Sigmoid colon (tissue), 7 donors: ENCODE results near the gene PFDN1. TPM values are rescaled to one million over a fixed set of nuclear protein-coding genes. Genes with fewer than 3 reads are reported as not detected.

Experiments used
- DNase-seq: peaks from one replicate; pipeline ENCODE4 v3.0.0-alpha.2; 2019
- H3K27ac ChIP-seq, 4 donors: fragments of 200-600 bp; sonication (generic); one replicate each; pipeline ENCODE4 v1.5.1; 2016 to 2019; ENCODE audit warnings: mild to moderate bottlenecking in 1 of 4
- H3K27me3 ChIP-seq, 3 donors: fragments of 200-600 bp; sonication (generic); one replicate each; pipeline ENCODE4 v1.5.1; 2019; ENCODE audit warnings: mild to moderate bottlenecking in 1 of 3
- H3K36me3 ChIP-seq, 4 donors: fragments of 200-600 bp; sonication (generic); one replicate each; pipeline ENCODE4 v1.5.1; 2016 to 2019
- H3K4me1 ChIP-seq, 4 donors: fragments of 200-600 bp; sonication (generic); one replicate each; pipeline ENCODE4 v1.5.1; 2017 to 2019
- H3K4me3 ChIP-seq, 4 donors: fragments of 200-600 bp; sonication (generic); one replicate each; pipeline ENCODE4 v1.5.1; 2017 to 2019; ENCODE audit warnings: mild to moderate bottlenecking in 2 of 4, moderate library complexity in 1 of 4
- H3K9me3 ChIP-seq, 4 donors: fragments of 200-600 bp in 3 of 4; sonication (generic) in 3 of 4; one replicate each; pipeline versions ENCODE4 v1.5.1 to v1.6.1; 2013 to 2019
- EP300 ChIP-seq, 4 donors: sonication (generic); formaldehyde crosslinking; IDR thresholded peaks; one replicate each; pipeline ENCODE4 v1.6.1; 2017; ENCODE audit warnings: antibody characterized with exemption in 4 of 4
- POLR2A ChIP-seq, 2 donors: fragments of 450-650 bp; IDR thresholded peaks; one replicate each; pipeline ENCODE4 v1.6.1; 2016; ENCODE audit warnings: antibody characterized with exemption in 2 of 2, mild to moderate bottlenecking in 2 of 2, moderate library complexity in 2 of 2
- POLR2AphosphoS5 ChIP-seq, 4 donors: sonication (generic); formaldehyde crosslinking; IDR thresholded peaks; one replicate each; pipeline ENCODE4 v1.6.1; 2017; ENCODE audit warnings: antibody characterized with exemption in 4 of 4
- WGBS, 2 donors: extraction: QIAGEN DNeasy Blood & Tissue Kit; methylation state at CpG; one replicate each; pipeline ENCODE4 v1.1.7; 2013; 5-methylcytosine and 5-hydroxymethylcytosine counted together
- intact Hi-C: fragments of 100-400 bp; cut with DNase I; formaldehyde crosslinking; loops from one replicate; pipeline ENCODE4 v1.15.1; 2023
- polyA plus RNA-seq, 3 donors: library from polyadenylated mRNA; stranded (reverse); fragments of 200-250 nt; gene quantifications; one replicate each; pipeline ENCODE4 v1.2.3, GENCODE V29; 2013
- total RNA-seq, 4 donors: library from RNA; depleted of rRNA; stranded (reverse); fragments of >200 nt; gene quantifications; one replicate each; pipeline ENCODE4 v1.1.0, GENCODE V29; 2016
- TF ChIP-seq, protein P1 (sequence below), 4 experiments: fragments of 450-650 bp in 3 of 4; fragments of 200-600 bp in 1 of 4; IDR thresholded peaks; one replicate each; pipeline ENCODE4 v1.5.1; 2016 to 2019; ENCODE audit warnings: antibody characterized with exemption in 4 of 4, mild to moderate bottlenecking in 3 of 4, moderate library complexity in 2 of 4
- donor health status: healthy with polysubstance abuse.
- donor health status: Bipolar disorder and iron deficiency.
- donor health status: healthy.

The PFDN1 gene
- total and polyA plus RNA-seq, 7 donors = 61.8 to 159 (median 88.2) TPM

DNA sequence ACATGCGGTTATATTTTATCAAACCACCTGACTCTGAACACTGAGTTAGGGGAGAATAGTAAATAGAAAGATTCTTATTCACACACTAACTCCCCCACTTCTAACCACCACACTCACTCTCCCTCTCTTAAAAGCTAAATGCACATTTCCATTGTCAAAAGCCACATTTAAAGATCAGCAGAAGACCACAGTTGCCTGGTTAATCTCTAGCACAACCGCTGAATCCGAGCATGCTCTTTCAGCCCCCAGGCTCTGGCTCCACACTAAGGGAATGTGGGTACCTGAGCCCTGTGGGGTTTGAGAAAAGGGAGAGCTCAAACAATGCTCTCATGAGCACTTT, 35.7 kb downstream of the PFDN1 start:
- Histone ChIP-seq H3K27ac (peak overlapping the region in 1 of 4 donors; percentile 41), H3K9me3 (no peaks in the 10 kb centered on the region), H3K4me1 (peaks cover 0 to 13% (median 9%) of the 10 kb centered on the region in 4 donors), H3K27me3 (no peaks in the 10 kb centered on the region), H3K36me3 (no peaks in the 10 kb centered on the region), H3K4me3 (no peak overlapping the region)
- DNase-seq = no peak
- TF ChIP-seq POLR2AphosphoS5 (IDR thresholded peaks at IDR 0.05) (no peak), EP300 (IDR thresholded peaks at IDR 0.05) (no peak), POLR2A (IDR thresholded peaks at IDR 0.05) (no peak)
- TF ChIP-seq, protein P1, sequence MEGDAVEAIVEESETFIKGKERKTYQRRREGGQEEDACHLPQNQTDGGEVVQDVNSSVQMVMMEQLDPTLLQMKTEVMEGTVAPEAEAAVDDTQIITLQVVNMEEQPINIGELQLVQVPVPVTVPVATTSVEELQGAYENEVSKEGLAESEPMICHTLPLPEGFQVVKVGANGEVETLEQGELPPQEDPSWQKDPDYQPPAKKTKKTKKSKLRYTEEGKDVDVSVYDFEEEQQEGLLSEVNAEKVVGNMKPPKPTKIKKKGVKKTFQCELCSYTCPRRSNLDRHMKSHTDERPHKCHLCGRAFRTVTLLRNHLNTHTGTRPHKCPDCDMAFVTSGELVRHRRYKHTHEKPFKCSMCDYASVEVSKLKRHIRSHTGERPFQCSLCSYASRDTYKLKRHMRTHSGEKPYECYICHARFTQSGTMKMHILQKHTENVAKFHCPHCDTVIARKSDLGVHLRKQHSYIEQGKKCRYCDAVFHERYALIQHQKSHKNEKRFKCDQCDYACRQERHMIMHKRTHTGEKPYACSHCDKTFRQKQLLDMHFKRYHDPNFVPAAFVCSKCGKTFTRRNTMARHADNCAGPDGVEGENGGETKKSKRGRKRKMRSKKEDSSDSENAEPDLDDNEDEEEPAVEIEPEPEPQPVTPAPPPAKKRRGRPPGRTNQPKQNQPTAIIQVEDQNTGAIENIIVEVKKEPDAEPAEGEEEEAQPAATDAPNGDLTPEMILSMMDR (IDR thresholded peaks at IDR 0.05) = no peak
- intact Hi-C loops = no loop called here
- WGBS, 2 donors = 81 to 95% methylated on average over 3 of the region's 3 CpGs

DNA sequence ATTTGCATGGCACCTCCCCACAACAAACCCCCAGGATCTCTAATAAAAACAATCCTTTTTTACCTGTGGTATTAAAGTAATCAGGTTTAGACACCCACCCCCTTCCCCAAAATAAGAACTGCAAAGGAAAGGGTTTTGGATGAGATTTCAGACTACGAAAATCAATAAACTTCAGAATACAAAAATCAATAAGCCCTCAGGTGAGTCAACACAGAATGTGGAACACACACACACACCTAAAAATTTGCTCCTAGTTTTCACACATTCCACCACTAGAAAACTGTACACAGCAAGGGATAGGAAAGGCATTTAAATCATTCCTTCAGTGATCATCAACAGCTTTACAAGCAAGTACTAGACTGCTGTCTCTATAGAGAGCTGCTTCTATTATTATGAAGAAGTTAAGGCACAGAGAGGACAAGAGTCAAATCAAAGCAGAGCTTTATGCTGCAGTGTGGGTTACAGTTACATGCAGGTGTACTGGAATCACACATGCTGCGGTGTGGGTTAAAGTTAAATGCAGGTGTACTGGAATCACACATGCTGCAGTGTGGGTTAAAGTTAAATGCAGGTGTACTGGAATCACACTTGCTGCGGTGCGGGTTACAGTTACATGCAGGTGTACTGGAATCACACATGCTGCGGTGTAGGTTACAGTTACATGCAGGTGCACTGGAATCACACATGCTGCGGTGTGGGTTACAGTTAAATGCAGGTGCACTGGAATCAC, 36.3 kb downstream of the PFDN1 start:
- no peaks in the 10 kb centered on the region for H3K36me3 ChIP-seq
- peaks cover 0 to 18% (median 14%) of the 10 kb centered on the region in 4 donors for H3K4me1 ChIP-seq
- no peak for DNase-seq
- H3K4me3 ChIP-seq = no peak overlapping the region
- no peaks in the 10 kb centered on the region for H3K9me3 ChIP-seq
- no peaks in the 10 kb centered on the region for H3K27me3 ChIP-seq
- no peak overlapping the region for H3K27ac ChIP-seq
- intact Hi-C loops = no loop called here
- TF ChIP-seq, protein P1 (IDR thresholded peaks at IDR 0.05) = no peak
- TF ChIP-seq POLR2A (IDR thresholded peaks at IDR 0.05) = no peak
- no peak for TF ChIP-seq EP300 (IDR thresholded peaks at IDR 0.05)
- TF ChIP-seq POLR2AphosphoS5 (IDR thresholded peaks at IDR 0.05) = no peak
- 78 to 93% methylated on average over 6 of the region's 6 CpGs for WGBS, 2 donors

DNA sequence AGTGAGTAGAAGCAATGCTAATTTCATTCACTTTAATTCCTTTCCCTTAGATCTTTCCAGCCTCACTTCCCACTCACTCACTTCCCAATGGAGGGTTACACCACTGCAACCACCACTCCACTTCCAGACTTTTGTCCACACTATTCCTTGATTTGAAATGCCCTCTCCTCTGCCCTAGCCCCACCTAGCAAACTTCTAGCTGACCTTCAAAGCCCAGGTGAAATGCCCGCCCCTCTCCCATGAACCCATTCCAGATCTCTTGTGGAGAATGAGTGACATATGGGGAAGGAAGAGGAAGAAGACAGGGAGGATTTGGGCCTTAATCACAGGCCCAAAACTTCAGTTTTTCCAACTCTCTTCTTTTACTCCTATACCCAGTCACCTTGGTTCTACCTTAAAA, 37.1 kb downstream of the PFDN1 start:
- intact Hi-C loops = no loop called here
- Histone ChIP-seq H3K27ac (no peak overlapping the region), H3K4me3 (no peak overlapping the region), H3K36me3 (no peaks in the 10 kb centered on the region), H3K9me3 (no peaks in the 10 kb centered on the region), H3K27me3 (no peaks in the 10 kb centered on the region), H3K4me1 (peaks cover 0 to 26% (median 19%) of the 10 kb centered on the region in 4 donors)
- WGBS, 2 donors = 100% methylated on average over 1 of the region's 1 CpG
- TF ChIP-seq EP300 (IDR thresholded peaks at IDR 0.05) (no peak), POLR2A (IDR thresholded peaks at IDR 0.05) (no peak), POLR2AphosphoS5 (IDR thresholded peaks at IDR 0.05) (no peak)
- TF ChIP-seq, protein P1 (IDR thresholded peaks at IDR 0.05) = no peak
- DNase-seq = no peak

DNA sequence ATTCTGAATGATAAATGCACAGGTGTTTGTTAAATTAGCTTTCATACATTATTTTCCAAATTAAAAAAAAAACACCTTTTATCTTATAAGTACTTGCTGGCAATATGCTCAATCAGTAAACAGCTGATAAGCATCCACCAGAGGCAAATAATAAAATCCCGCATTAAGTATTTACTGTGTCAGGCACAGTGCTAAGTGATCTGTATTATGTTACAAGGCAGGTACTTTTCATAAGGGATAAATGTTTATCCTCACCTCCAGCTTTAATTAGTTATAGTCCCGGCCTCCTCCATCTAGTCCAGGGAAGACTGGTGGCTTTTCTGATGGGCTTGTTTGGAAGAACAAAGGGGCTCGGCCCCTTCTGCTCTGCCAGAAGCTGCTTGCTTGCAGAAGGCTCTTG, 40.1 kb downstream of the PFDN1 start:
- no peaks in the 10 kb centered on the region for H3K36me3 ChIP-seq

More for the DNA sequence above, 40.1 kb downstream of the PFDN1 start:
- Histone ChIP-seq H3K9me3 (no peaks in the 10 kb centered on the region), H3K27me3 (no peaks in the 10 kb centered on the region), H3K27ac (peak overlapping the region in 2 of 4 donors; percentile 74 to 79), H3K4me1 (peaks cover 0 to 30% (median 20%) of the 10 kb centered on the region in 4 donors), H3K4me3 (no peak overlapping the region)
- intact Hi-C loops = loop anchor here (5.0 kb wide), 1 partner anchor 39 kb away; the partner anchor contains the start of gene PFDN1
- WGBS, 2 donors = 87 to 88% methylated on average over 3 of the region's 3 CpGs
- no peak for DNase-seq
- TF ChIP-seq, protein P1 (IDR thresholded peaks at IDR 0.05) = no peak
- TF ChIP-seq POLR2A (IDR thresholded peaks at IDR 0.05) (no peak), EP300 (IDR thresholded peaks at IDR 0.05) (no peak), POLR2AphosphoS5 (IDR thresholded peaks at IDR 0.05) (no peak)
